ENCODE results near the gene VWDE. TPM values are rescaled to one million over a fixed set of nuclear protein-coding genes. Genes with fewer than 3 reads are reported as not detected.
A peak's percentile ranks its signal among the peaks of the same experiment; 100 is the strongest.

Gene VWDE
- total and polyA plus RNA-seq, 2 experiments from 2014 or later, result 0.13 to 2.1 TPM

DNA sequence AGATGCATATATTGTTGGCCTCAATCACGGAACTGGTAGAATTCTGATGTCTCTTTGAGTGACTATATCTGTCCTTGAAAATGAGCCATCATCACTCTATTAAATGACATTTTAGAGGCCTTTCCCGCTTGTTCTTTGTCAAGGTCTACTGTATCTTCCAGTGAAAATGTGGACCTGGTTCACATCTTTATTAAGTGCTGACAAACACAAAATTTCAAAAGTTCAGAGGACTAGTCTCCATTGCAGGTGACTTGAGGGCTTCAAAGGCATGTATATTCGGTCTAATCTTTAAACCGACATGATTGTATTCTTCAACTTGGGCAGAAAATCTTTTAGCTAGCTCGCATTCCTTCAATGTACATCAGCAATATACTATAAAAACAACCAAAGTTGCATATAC lies 36.6 kb upstream of the VWDE start:
- TF ChIP-seq EZH2 (IDR thresholded peaks at IDR 0.05; ENCODE audit: borderline replicate concordance) (no peak), EZH2phosphoT487 (IDR thresholded peaks at IDR 0.05; ENCODE audit: low read depth, severe bottlenecking, unreplicated experiment) (no peak)
- TF ChIP-seq, protein P1, sequence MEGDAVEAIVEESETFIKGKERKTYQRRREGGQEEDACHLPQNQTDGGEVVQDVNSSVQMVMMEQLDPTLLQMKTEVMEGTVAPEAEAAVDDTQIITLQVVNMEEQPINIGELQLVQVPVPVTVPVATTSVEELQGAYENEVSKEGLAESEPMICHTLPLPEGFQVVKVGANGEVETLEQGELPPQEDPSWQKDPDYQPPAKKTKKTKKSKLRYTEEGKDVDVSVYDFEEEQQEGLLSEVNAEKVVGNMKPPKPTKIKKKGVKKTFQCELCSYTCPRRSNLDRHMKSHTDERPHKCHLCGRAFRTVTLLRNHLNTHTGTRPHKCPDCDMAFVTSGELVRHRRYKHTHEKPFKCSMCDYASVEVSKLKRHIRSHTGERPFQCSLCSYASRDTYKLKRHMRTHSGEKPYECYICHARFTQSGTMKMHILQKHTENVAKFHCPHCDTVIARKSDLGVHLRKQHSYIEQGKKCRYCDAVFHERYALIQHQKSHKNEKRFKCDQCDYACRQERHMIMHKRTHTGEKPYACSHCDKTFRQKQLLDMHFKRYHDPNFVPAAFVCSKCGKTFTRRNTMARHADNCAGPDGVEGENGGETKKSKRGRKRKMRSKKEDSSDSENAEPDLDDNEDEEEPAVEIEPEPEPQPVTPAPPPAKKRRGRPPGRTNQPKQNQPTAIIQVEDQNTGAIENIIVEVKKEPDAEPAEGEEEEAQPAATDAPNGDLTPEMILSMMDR (IDR thresholded peaks at IDR 0.05; ENCODE audit: poor library complexity), result no peak
- Histone ChIP-seq H4K20me1 (ENCODE audit: insufficient read depth, poor library complexity, severe bottlenecking) (no peaks in the 10 kb centered on the region), H3K27me3 (no peaks in the 10 kb centered on the region), H3K9me2 (replicated peaks; ENCODE audit: insufficient read depth) (no peaks in the 10 kb centered on the region), H2AFZ (no peak overlapping the region), H3K4me1 (ENCODE audit: insufficient read depth) (no peaks in the 10 kb centered on the region), H3K4me3 (no peak overlapping the region), H3K79me2 (no peaks in the 10 kb centered on the region), H3K36me3 (replicated peaks; ENCODE audit: insufficient read depth, low read depth) (no peaks in the 10 kb centered on the region), H3K9me3 (ENCODE audit: low read depth) (no peaks in the 10 kb centered on the region), H3K4me2 (no peak overlapping the region), H3K27ac (no peak overlapping the region)
- no peak for DNase-seq (ENCODE audit: low spot score)
- WGBS (ENCODE audit: low lambda C conversion rate, missing lambda C conversion rate), result 95% methylated on average over 5 of the region's 5 CpGs

DNA sequence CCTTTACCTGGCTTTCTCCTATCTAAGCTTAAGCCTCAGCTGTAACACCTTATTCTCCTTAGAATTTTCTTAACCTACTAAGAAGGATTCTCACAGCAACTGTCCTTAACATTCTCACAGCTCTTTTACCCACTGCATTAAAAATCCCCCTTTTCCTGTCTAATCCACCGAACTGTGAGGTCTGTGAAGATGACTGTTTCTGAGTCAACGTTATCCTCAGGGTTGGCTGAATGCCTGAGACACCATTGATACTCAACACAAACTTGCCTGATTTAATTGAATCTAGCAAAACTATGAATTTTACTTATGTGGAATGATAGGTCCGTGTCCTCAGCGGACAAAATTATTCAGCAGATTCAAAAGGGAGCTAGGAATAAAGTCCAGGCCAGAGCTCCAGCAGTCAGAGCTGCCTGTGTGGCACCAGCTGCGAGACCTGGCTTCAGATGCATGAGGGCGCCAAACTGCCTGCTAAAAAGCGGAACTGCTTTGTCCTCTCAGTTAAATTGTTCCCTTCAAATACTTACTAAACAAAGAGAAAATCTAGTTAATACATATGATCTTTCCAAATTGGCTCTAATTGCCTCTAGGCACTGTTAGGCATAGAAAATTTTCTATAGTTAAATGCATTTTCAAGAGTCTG lies 33.4 kb upstream of the VWDE start:
- H3K9me2 ChIP-seq (replicated peaks; ENCODE audit: insufficient read depth), result no peaks in the 10 kb centered on the region
- no peak for TF ChIP-seq EZH2phosphoT487 (IDR thresholded peaks at IDR 0.05; ENCODE audit: low read depth, severe bottlenecking, unreplicated experiment)
- TF ChIP-seq, protein P1 (IDR thresholded peaks at IDR 0.05; ENCODE audit: poor library complexity), result peak; percentile 40
- no peak overlapping the region for H3K4me2 ChIP-seq
- 40% methylated on average over 7 of the region's 7 CpGs for WGBS (ENCODE audit: low lambda C conversion rate, missing lambda C conversion rate)
- H3K79me2 ChIP-seq, result no peaks in the 10 kb centered on the region
- H3K9me3 ChIP-seq (ENCODE audit: low read depth), result no peaks in the 10 kb centered on the region
- no peaks in the 10 kb centered on the region for H3K27me3 ChIP-seq
- H2AFZ ChIP-seq, result no peak overlapping the region
- no peaks in the 10 kb centered on the region for H4K20me1 ChIP-seq (ENCODE audit: insufficient read depth, poor library complexity, severe bottlenecking)
- H3K4me3 ChIP-seq, result no peak overlapping the region
- DNase-seq (ENCODE audit: low spot score), result peak; percentile 42
- H3K27ac ChIP-seq, result no peak overlapping the region
- H3K4me1 ChIP-seq (ENCODE audit: insufficient read depth), result no peaks in the 10 kb centered on the region
- no peaks in the 10 kb centered on the region for H3K36me3 ChIP-seq (replicated peaks; ENCODE audit: insufficient read depth, low read depth)

DNA sequence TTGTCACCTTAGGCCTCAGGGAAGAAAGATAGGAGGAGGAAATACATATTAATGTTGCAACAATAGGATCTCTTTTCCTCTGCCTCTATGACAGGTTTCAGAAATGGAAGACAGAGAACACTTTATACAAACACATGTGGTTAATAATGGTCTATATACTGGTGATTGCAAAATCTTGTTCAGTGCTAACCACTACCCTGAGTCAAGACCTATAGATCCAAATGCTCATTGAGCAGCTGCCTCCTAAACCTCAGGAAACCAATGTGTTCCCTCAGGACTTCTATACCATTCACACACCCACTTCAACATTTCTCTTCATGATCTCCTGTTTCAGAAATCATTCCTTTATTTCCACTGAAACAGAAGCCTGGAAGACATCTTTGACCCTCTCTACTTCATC lies 32.5 kb upstream of the VWDE start:
- H4K20me1 ChIP-seq (ENCODE audit: insufficient read depth, poor library complexity, severe bottlenecking), result no peaks in the 10 kb centered on the region
- no peak for DNase-seq (ENCODE audit: low spot score)
- no peaks in the 10 kb centered on the region for H3K79me2 ChIP-seq
- no peak for TF ChIP-seq EZH2phosphoT487 (IDR thresholded peaks at IDR 0.05; ENCODE audit: low read depth, severe bottlenecking, unreplicated experiment)
- no peak overlapping the region for H3K27ac ChIP-seq
- no peaks in the 10 kb centered on the region for H3K4me1 ChIP-seq (ENCODE audit: insufficient read depth)
- H3K4me3 ChIP-seq, result no peak overlapping the region
- no peaks in the 10 kb centered on the region for H3K9me2 ChIP-seq (replicated peaks; ENCODE audit: insufficient read depth)
- no peaks in the 10 kb centered on the region for H3K36me3 ChIP-seq (replicated peaks; ENCODE audit: insufficient read depth, low read depth)
- H3K27me3 ChIP-seq, result no peaks in the 10 kb centered on the region
- no peaks in the 10 kb centered on the region for H3K9me3 ChIP-seq (ENCODE audit: low read depth)
- H3K4me2 ChIP-seq, result no peak overlapping the region
- H2AFZ ChIP-seq, result no peak overlapping the region

DNA sequence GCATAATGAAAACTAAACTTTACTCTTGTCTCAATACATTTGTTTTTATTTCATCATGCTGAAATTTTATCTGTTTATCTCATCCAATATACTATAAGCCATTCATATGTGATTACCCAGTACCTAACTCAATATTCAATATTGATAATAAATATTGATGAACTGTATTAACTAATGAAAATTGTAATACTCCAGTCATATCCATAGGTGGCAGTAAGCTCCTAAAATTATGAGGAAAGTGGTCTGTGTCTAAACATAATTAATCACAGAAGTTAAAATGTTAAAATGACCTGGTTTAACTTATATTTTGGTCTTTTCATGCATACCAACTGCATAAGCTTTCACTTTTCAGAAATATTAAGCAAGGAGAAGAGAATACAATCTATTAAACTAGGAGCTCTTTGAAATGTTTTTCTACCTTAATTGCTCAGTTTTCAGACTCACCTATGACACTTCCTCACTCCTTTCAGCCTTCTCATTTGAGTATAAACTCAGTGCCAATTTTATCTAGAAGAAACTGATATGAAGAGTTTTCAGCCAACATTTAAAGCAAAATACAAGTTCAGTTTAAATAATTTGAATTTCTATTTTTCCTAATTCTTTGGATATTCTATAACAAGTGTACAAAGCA lies 30.5 kb upstream of the VWDE start:
- no peak for TF ChIP-seq EZH2 (IDR thresholded peaks at IDR 0.05; ENCODE audit: borderline replicate concordance)
- TF ChIP-seq, protein P1 (IDR thresholded peaks at IDR 0.05; ENCODE audit: poor library complexity), result peak; percentile 52
- no peaks in the 10 kb centered on the region for H3K9me2 ChIP-seq (replicated peaks; ENCODE audit: insufficient read depth)
- H3K36me3 ChIP-seq (replicated peaks; ENCODE audit: insufficient read depth, low read depth), result no peaks in the 10 kb centered on the region
- H3K4me1 ChIP-seq (ENCODE audit: insufficient read depth), result no peaks in the 10 kb centered on the region
- DNase-seq (ENCODE audit: low spot score), result no peak
- H3K27me3 ChIP-seq, result no peaks in the 10 kb centered on the region
- H3K27ac ChIP-seq, result no peak overlapping the region
- H3K4me3 ChIP-seq, result no peak overlapping the region
- no peaks in the 10 kb centered on the region for H3K79me2 ChIP-seq
- H3K9me3 ChIP-seq (ENCODE audit: low read depth), result no peaks in the 10 kb centered on the region
- H4K20me1 ChIP-seq (ENCODE audit: insufficient read depth, poor library complexity, severe bottlenecking), result no peaks in the 10 kb centered on the region
- H2AFZ ChIP-seq, result no peak overlapping the region
- no peak overlapping the region for H3K4me2 ChIP-seq

All from hepatocyte (in vitro differentiated cells).